Progenitor cell of endocrine pancreas (in vitro differentiated cells): Measurements from ENCODE around the gene RCE1. TPM values are rescaled to one million over a fixed set of nuclear protein-coding genes. Genes with fewer than 3 reads are reported as not detected.

ENCODE experiments used
- DNase-seq: peaks from one replicate; pipeline ENCODE4 v3.0.0; 2021; ENCODE audit warnings: low spot score; ENCODE audit not compliant: unreplicated experiment
- H3K27ac Mint-ChIP-seq: 2 replicates; pipeline ENCODE4 v1.8.0; 2021; ENCODE audit warnings: mild to moderate bottlenecking, moderate library complexity, mixed read lengths
- H3K27me3 Mint-ChIP-seq: 2 replicates; pipeline ENCODE4 v1.8.0; 2021; ENCODE audit warnings: mixed read lengths
- H3K36me3 Mint-ChIP-seq: 2 replicates; pipeline ENCODE4 v1.8.0; 2022; ENCODE audit warnings: mixed read lengths; ENCODE audit not compliant: insufficient read depth
- H3K4me1 Mint-ChIP-seq: 2 replicates; pipeline ENCODE4 v1.8.0; 2021; ENCODE audit warnings: low read depth, mixed read lengths
- H3K4me3 Mint-ChIP-seq: 2 replicates; pipeline ENCODE4 v1.8.0; 2021; ENCODE audit warnings: low read depth, mild to moderate bottlenecking, moderate library complexity, mixed read lengths
- H3K9me3 Mint-ChIP-seq: 2 replicates; pipeline ENCODE4 v1.8.0; 2021; ENCODE audit warnings: low read depth, mixed read lengths
- CTCF ChIP-seq: fragments of 200-600 bp; sonication (generic); IDR thresholded peaks from one replicate; pipeline ENCODE4 v1.5.0; 2021; ENCODE audit warnings: antibody characterized with exemption, mild to moderate bottlenecking; ENCODE audit not compliant: unreplicated experiment
- total RNA-seq: library from RNA; stranded (reverse); gene quantifications from 2 replicates; pipeline ENCODE4 v1.2.1, GENCODE V29; 2021

The RCE1 gene
- total RNA-seq, 1 donor from 2014 or later = 33.3 TPM

- peaks cover 5% of the 10 kb centered on the region for H3K4me1 Mint-ChIP-seq
- H3K27me3 Mint-ChIP-seq = no peaks in the 10 kb centered on the region
- peak within 1 kb of the TSS; percentile 88 for H3K4me3 Mint-ChIP-seq
- H3K36me3 Mint-ChIP-seq = no peaks in the 10 kb centered on the region
- no peak for TF ChIP-seq CTCF
- DNase-seq = peak; percentile 33
- H3K27ac Mint-ChIP-seq = peak within 1 kb of the TSS; percentile 93
- H3K9me3 Mint-ChIP-seq = no peaks in the 10 kb centered on the region
Observed at GRCh38 chr11:66856496-66857233, 13.4 kb downstream of the RCE1 start, which contains the start of gene LRFN4. LRFN4 (plus strand) TSS chr11:66857064; CDS start chr11:66857745, 681 bp downstream.

GRCh38 chr11:66857234-66857926 lies 14.1 kb downstream of the RCE1 start:
- DNase-seq = no peak
- H3K4me1 Mint-ChIP-seq = peaks cover 5% of the 10 kb centered on the region
- H3K27ac Mint-ChIP-seq = no peak overlapping the region
- TF ChIP-seq CTCF = no peak
- H3K9me3 Mint-ChIP-seq = no peaks in the 10 kb centered on the region
- no peaks in the 10 kb centered on the region for H3K36me3 Mint-ChIP-seq
- H3K4me3 Mint-ChIP-seq = peak overlapping the region; percentile 71
- no peaks in the 10 kb centered on the region for H3K27me3 Mint-ChIP-seq

GRCh38 chr11:66857927-66858185 lies 14.6 kb downstream of the RCE1 start:
- DNase-seq = no peak
- peaks cover 5% of the 10 kb centered on the region for H3K4me1 Mint-ChIP-seq

GRCh38 chr11:66858186-66858938 lies 15.1 kb downstream of the RCE1 start:
- DNase-seq = no peak
- H3K36me3 Mint-ChIP-seq = no peaks in the 10 kb centered on the region
- no peak for TF ChIP-seq CTCF
- no peak overlapping the region for H3K27ac Mint-ChIP-seq
- peaks cover 5% of the 10 kb centered on the region for H3K4me1 Mint-ChIP-seq
- H3K9me3 Mint-ChIP-seq = no peaks in the 10 kb centered on the region
- no peaks in the 10 kb centered on the region for H3K27me3 Mint-ChIP-seq
- peak overlapping the region; percentile 71 for H3K4me3 Mint-ChIP-seq

More at GRCh38 chr11:66857927-66858185, 14.6 kb downstream of the RCE1 start:
- Mint-ChIP-seq H3K4me3 (peak overlapping the region; percentile 71), H3K9me3 (no peaks in the 10 kb centered on the region), H3K27me3 (no peaks in the 10 kb centered on the region), H3K27ac (no peak overlapping the region), H3K36me3 (no peaks in the 10 kb centered on the region)
- no peak for TF ChIP-seq CTCF

GRCh38 chr11:66858939-66859685 lies 15.9 kb downstream of the RCE1 start:
- H3K27ac Mint-ChIP-seq = no peak overlapping the region
- H3K27me3 Mint-ChIP-seq = no peaks in the 10 kb centered on the region
- no peak for TF ChIP-seq CTCF
- H3K4me3 Mint-ChIP-seq = no peak overlapping the region
- no peaks in the 10 kb centered on the region for H3K36me3 Mint-ChIP-seq
- DNase-seq = no peak
- H3K9me3 Mint-ChIP-seq = no peaks in the 10 kb centered on the region
- H3K4me1 Mint-ChIP-seq = peaks cover 5% of the 10 kb centered on the region
